ENCODE results near the gene CANT1. TPM values are rescaled to one million over a fixed set of nuclear protein-coding genes. Genes with fewer than 3 reads are reported as not detected.
"Not testable (repeated sequence)": the region's sequence is repeated elsewhere in the genome, so short reads cannot be mapped to it uniquely, and the experiment has no call there.

The CANT1 gene
- total RNA-seq, 6 experiments from 2014 or later = 84.2 to 103 (median 92.4) TPM

GRCh38 chr17:78946631-78947030 lies 62.9 kb downstream of the CANT1 start:
- TF ChIP-seq CTCF (IDR thresholded peaks at IDR 0.05) = no peak

GRCh38 chr17:78946131-78946530 lies 63.4 kb downstream of the CANT1 start:
- TF ChIP-seq CTCF (IDR thresholded peaks at IDR 0.05) = no peak
- Mint-ChIP-seq H3K9me3 (peaks cover 18% of the 10 kb centered on the region), H3K27me3 (ENCODE audit: insufficient read depth) (peaks cover 13% of the 10 kb centered on the region), H3K36me3 (ENCODE audit: low read depth) (peaks cover 13% of the 10 kb centered on the region), H3K4me3 (no peak overlapping the region), H3K27ac (no peak overlapping the region), H3K4me1 (ENCODE audit: low read depth) (no peaks in the 10 kb centered on the region)
- DNase-seq = no peak

More at GRCh38 chr17:78946631-78947030, 62.9 kb downstream of the CANT1 start:
- Mint-ChIP-seq H3K4me1 (ENCODE audit: low read depth) (no peaks in the 10 kb centered on the region), H3K27ac (no peak overlapping the region), H3K27me3 (ENCODE audit: insufficient read depth) (peaks cover 17% of the 10 kb centered on the region), H3K36me3 (ENCODE audit: low read depth) (peaks cover 17% of the 10 kb centered on the region), H3K4me3 (no peak overlapping the region), H3K9me3 (peaks cover 23% of the 10 kb centered on the region)
- no peak for DNase-seq

GRCh38 chr17:78945455-78945854 lies 64.1 kb downstream of the CANT1 start:
- not testable (repeated sequence) for H3K27ac Mint-ChIP-seq; H3K4me3 Mint-ChIP-seq; H3K36me3 Mint-ChIP-seq (ENCODE audit: low read depth)

GRCh38 chr17:78944956-78945355 lies 64.6 kb downstream of the CANT1 start:
- H3K9me3 Mint-ChIP-seq = peaks cover 7% of the 10 kb centered on the region
- H3K4me1 Mint-ChIP-seq (ENCODE audit: low read depth) = no peaks in the 10 kb centered on the region
- no peak for DNase-seq
- H3K27ac Mint-ChIP-seq = no peak overlapping the region
- H3K27me3 Mint-ChIP-seq (ENCODE audit: insufficient read depth) = peaks cover 13% of the 10 kb centered on the region
- no peak for TF ChIP-seq CTCF (IDR thresholded peaks at IDR 0.05)
- no peak overlapping the region for H3K4me3 Mint-ChIP-seq
- peaks cover 2% of the 10 kb centered on the region; the same call in 1 of the 2 replicates for H3K36me3 Mint-ChIP-seq (ENCODE audit: low read depth)

More at GRCh38 chr17:78945455-78945854, 64.1 kb downstream of the CANT1 start:
- H3K9me3 Mint-ChIP-seq = peaks cover 12% of the 10 kb centered on the region
- not testable (repeated sequence) for DNase-seq; H3K4me1 Mint-ChIP-seq (ENCODE audit: low read depth)
- peaks cover 13% of the 10 kb centered on the region for H3K27me3 Mint-ChIP-seq (ENCODE audit: insufficient read depth)

- no peaks in the 10 kb centered on the region for H3K4me1 Mint-ChIP-seq (ENCODE audit: low read depth)
- H3K36me3 Mint-ChIP-seq (ENCODE audit: low read depth) = no peaks in the 10 kb centered on the region
- H3K9me3 Mint-ChIP-seq = no peaks in the 10 kb centered on the region
- H3K4me3 Mint-ChIP-seq = no peak overlapping the region
- no peak overlapping the region for H3K27ac Mint-ChIP-seq
- TF ChIP-seq CTCF (IDR thresholded peaks at IDR 0.05) = no peak
- DNase-seq = no peak
- peaks cover 7% of the 10 kb centered on the region for H3K27me3 Mint-ChIP-seq (ENCODE audit: insufficient read depth)
These were observed 65.5 kb downstream of the CANT1 start for GRCh38 chr17:78944026-78944425.

Other genes starting within 250 kb of the CANT1 start
- 10 to 100 TPM in 4 of 6 experiments, 1 to 10 TPM in 2; 7.7 to 15.3 (median 10.9) TPM for gene CYTH1, start 227.5 kb downstream of the CANT1 start, total RNA-seq (2021; fragmentation: NEBNext Ultra II Directional; extraction: Animal tissue kit (Norgen Biotek cat#: 25700))
- gene USP36, start 168.9 kb downstream of the CANT1 start, total RNA-seq (2021; fragmentation: NEBNext Ultra II Directional; extraction: Animal tissue kit (Norgen Biotek cat#: 25700)) = 10 to 100 TPM; 43.6 to 50.3 (median 46.2) TPM
- 1 to 10 TPM in 4 of 6 experiments, under 1 TPM in 2; 0.85 to 2.7 (median 1.6) TPM for gene CEP295NL, start 106.6 kb downstream of the CANT1 start, total RNA-seq (2021; fragmentation: NEBNext Ultra II Directional; extraction: Animal tissue kit (Norgen Biotek cat#: 25700))
- gene TIMP2, start 84.4 kb downstream of the CANT1 start, total RNA-seq (2021; fragmentation: NEBNext Ultra II Directional; extraction: Animal tissue kit (Norgen Biotek cat#: 25700)) = 100 to 1,000 TPM; 547 to 705 (median 601) TPM
- 10 to 100 TPM; 31.1 to 46.4 (median 43.4) TPM for gene LGALS3BP, start 29.8 kb downstream of the CANT1 start, total RNA-seq (2021; fragmentation: NEBNext Ultra II Directional; extraction: Animal tissue kit (Norgen Biotek cat#: 25700))
- 10 to 100 TPM in 2 of 6 experiments, 1 to 10 TPM in 4; 8.0 to 15.0 (median 8.6) TPM for gene C1QTNF1, start 14.4 kb upstream of the CANT1 start, total RNA-seq (2021; fragmentation: NEBNext Ultra II Directional; extraction: Animal tissue kit (Norgen Biotek cat#: 25700))
- gene ENGASE, start 65.1 kb upstream of the CANT1 start, total RNA-seq (2021; fragmentation: NEBNext Ultra II Directional; extraction: Animal tissue kit (Norgen Biotek cat#: 25700)) = 10 to 100 TPM; 11.1 to 13.8 (median 11.8) TPM

Measured in HFFc6 (cell line).